ENCODE results near the gene LCE1D.

DNA sequence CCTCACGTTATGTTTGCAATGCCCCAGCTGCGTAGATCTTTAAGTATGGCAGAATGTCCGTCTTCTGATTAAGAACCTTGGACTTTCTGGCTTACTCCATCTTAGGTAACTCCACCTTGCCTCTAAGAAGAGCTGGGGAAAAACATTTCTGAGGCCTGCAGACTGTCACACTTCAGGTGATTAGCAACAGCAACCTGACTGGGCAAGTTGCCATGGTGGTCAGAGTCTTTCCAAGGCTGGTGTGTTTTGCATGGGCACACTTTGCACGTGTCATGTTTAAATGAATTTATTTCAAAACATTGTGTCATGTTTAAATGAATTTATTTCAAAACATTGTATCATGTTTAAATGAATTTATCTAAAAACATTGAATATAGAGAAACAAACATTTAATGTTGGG lies 37.9 kb upstream of the LCE1D start:
- TF ChIP-seq, protein P1, sequence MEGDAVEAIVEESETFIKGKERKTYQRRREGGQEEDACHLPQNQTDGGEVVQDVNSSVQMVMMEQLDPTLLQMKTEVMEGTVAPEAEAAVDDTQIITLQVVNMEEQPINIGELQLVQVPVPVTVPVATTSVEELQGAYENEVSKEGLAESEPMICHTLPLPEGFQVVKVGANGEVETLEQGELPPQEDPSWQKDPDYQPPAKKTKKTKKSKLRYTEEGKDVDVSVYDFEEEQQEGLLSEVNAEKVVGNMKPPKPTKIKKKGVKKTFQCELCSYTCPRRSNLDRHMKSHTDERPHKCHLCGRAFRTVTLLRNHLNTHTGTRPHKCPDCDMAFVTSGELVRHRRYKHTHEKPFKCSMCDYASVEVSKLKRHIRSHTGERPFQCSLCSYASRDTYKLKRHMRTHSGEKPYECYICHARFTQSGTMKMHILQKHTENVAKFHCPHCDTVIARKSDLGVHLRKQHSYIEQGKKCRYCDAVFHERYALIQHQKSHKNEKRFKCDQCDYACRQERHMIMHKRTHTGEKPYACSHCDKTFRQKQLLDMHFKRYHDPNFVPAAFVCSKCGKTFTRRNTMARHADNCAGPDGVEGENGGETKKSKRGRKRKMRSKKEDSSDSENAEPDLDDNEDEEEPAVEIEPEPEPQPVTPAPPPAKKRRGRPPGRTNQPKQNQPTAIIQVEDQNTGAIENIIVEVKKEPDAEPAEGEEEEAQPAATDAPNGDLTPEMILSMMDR (IDR thresholded peaks at IDR 0.05): no peak
- no peak for TF ChIP-seq POLR2AphosphoS5 (IDR thresholded peaks at IDR 0.05)
- no peak for TF ChIP-seq POLR2A (IDR thresholded peaks at IDR 0.05)
